ENCODE data around the gene CCR5. TPM values are rescaled to one million over a fixed set of nuclear protein-coding genes. Genes with fewer than 3 reads are reported as not detected.

The CCR5 gene
- total and polyA plus RNA-seq, 9 of the 15 experiments (the other 6 are each of a cell fraction or from before 2014, with no cell fraction given): not detected

DNA sequence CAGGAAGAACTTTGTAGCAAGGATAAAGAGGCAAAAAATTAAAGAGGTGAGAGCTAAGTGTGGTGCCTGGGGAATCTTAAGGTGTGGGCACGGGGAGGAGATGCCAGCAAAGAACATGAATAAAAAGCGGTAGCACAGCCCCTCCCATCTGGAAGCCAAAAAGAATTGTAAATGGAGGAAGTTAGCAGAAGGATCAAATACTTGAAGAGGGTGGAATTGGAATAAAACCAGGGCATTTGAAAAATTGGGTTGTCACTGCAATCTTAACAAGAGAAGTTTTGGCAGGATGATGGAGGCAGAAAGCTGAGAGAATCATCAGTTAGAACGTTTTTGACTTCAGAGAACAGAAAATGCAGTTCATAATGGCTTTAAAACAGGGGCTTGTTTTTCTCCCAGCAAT lies 14.5 kb upstream of the CCR5 start:
- intact Hi-C loops (cut with micrococcal nuclease) (no loop called here), in situ Hi-C loops (cut with MboI) (no loop called here)
- Histone ChIP-seq H3K9me3 (replicated peaks; ENCODE audit: control insufficient read depth, insufficient read depth, low read depth, low read length) (no peaks in the 10 kb centered on the region), H3K9ac (ENCODE audit: insufficient read depth in 1 of 2, low read depth in 2 of 2, low read length in 2 of 2) (no peak overlapping the region), H3K79me2 (ENCODE audit: control insufficient read depth, insufficient read depth, low read length) (no peaks in the 10 kb centered on the region), H3K27me3 (ENCODE audit: control insufficient read depth in 2 of 2, insufficient read depth in 2 of 2, low read length in 2 of 2) (peaks cover 22 to 46% of the 10 kb centered on the region in 2 experiments; a peak in 4 of 5 replicates), H3K9me1 (ENCODE audit: control insufficient read depth, insufficient read depth, low read length) (no peaks in the 10 kb centered on the region), H2AFZ (ENCODE audit: low read depth, low read length) (no peak overlapping the region), H4K20me1 (replicated peaks; ENCODE audit: control insufficient read depth, insufficient read depth, low read length) (no peaks in the 10 kb centered on the region), H3K27ac (ENCODE audit: extremely low read depth, low read depth, low read length) (no peak overlapping the region), H3K4me3 (no peak overlapping the region), H3K4me1 (replicated peaks in 1 of 2; ENCODE audit: control insufficient read depth in 2 of 2, insufficient read depth in 2 of 2, low read length in 2 of 2) (no peaks in the 10 kb centered on the region), H3K36me3 (ENCODE audit: control insufficient read depth, insufficient read depth, low read length) (no peaks in the 10 kb centered on the region), H3K4me2 (ENCODE audit: insufficient read depth, low read length) (no peak overlapping the region)
- FAIRE-seq: no peak
- no peak for ATAC-seq
- POLR2A ChIA-PET: no interaction called here
- CTCF ChIA-PET (ENCODE audit: low intra/inter-chr PET ratio): no interaction called here
- 0% methylated on average over 3 of the region's 3 CpGs for WGBS (ENCODE audit: insufficient coverage, low coverage, missing lambda C conversion rate)
- DNase-seq (ENCODE audit: extremely low read depth in 1 of 4, low spot score in 3 of 4): no peak
- no TSS peak for BruUV-seq (replicated peaks)
- TF ChIP-seq, protein P1, sequence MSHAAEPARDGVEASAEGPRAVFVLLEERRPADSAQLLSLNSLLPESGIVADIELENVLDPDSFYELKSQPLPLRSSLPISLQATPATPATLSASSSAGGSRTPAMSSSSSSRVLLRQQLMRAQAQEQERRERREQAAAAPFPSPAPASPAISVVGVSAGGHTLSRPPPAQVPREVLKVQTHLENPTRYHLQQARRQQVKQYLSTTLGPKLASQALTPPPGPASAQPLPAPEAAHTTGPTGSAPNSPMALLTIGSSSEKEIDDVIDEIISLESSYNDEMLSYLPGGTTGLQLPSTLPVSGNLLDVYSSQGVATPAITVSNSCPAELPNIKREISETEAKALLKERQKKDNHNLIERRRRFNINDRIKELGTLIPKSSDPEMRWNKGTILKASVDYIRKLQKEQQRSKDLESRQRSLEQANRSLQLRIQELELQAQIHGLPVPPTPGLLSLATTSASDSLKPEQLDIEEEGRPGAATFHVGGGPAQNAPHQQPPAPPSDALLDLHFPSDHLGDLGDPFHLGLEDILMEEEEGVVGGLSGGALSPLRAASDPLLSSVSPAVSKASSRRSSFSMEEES (CRISPR knock-in tag; IDR thresholded peaks at IDR 0.05): no peak
- TF ChIP-seq ZNF263 (CRISPR knock-in tag; IDR thresholded peaks at IDR 0.05; ENCODE audit: borderline replicate concordance) (no peak), EP300 (IDR thresholded peaks at IDR 0.05; ENCODE audit: low read length) (no peak), HNRNPUL1 (IDR thresholded peaks at IDR 0.05; ENCODE audit: low read length) (no peak)
- TF ChIP-seq, protein P2, sequence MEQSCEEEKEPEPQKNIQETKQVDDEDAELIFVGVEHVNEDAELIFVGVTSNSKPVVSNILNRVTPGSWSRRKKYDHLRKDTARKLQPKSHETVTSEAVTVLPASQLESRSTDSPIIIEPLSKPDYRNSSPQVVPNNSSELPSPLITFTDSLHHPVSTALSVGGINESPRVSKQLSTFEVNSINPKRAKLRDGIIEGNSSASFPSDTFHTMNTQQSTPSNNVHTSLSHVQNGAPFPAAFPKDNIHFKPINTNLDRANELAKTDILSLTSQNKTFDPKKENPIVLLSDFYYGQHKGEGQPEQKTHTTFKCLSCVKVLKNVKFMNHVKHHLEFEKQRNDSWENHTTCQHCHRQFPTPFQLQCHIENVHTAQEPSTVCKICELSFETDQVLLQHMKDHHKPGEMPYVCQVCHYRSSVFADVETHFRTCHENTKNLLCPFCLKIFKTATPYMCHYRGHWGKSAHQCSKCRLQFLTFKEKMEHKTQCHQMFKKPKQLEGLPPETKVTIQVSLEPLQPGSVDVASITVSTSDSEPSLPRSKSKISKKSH (CRISPR knock-in tag; IDR thresholded peaks at IDR 0.05): no peak
- TF ChIP-seq, protein P3, sequence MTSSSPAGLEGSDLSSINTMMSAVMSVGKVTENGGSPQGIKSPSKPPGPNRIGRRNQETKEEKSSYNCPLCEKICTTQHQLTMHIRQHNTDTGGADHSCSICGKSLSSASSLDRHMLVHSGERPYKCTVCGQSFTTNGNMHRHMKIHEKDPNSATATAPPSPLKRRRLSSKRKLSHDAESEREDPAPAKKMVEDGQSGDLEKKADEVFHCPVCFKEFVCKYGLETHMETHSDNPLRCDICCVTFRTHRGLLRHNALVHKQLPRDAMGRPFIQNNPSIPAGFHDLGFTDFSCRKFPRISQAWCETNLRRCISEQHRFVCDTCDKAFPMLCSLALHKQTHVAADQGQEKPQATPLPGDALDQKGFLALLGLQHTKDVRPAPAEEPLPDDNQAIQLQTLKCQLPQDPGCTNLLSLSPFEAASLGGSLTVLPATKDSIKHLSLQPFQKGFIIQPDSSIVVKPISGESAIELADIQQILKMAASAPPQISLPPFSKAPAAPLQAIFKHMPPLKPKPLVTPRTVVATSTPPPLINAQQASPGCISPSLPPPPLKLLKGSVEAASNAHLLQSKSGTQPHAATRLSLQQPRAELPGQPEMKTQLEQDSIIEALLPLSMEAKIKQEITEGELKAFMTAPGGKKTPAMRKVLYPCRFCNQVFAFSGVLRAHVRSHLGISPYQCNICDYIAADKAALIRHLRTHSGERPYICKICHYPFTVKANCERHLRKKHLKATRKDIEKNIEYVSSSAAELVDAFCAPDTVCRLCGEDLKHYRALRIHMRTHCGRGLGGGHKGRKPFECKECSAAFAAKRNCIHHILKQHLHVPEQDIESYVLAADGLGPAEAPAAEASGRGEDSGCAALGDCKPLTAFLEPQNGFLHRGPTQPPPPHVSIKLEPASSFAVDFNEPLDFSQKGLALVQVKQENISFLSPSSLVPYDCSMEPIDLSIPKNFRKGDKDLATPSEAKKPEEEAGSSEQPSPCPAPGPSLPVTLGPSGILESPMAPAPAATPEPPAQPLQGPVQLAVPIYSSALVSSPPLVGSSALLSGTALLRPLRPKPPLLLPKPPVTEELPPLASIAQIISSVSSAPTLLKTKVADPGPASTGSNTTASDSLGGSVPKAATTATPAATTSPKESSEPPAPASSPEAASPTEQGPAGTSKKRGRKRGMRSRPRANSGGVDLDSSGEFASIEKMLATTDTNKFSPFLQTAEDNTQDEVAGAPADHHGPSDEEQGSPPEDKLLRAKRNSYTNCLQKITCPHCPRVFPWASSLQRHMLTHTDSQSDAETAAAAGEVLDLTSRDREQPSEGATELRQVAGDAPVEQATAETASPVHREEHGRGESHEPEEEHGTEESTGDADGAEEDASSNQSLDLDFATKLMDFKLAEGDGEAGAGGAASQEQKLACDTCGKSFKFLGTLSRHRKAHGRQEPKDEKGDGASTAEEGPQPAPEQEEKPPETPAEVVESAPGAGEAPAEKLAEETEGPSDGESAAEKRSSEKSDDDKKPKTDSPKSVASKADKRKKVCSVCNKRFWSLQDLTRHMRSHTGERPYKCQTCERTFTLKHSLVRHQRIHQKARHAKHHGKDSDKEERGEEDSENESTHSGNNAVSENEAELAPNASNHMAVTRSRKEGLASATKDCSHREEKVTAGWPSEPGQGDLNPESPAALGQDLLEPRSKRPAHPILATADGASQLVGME (CRISPR knock-in tag; IDR thresholded peaks at IDR 0.05): no peak
- TF ChIP-seq, protein P4, sequence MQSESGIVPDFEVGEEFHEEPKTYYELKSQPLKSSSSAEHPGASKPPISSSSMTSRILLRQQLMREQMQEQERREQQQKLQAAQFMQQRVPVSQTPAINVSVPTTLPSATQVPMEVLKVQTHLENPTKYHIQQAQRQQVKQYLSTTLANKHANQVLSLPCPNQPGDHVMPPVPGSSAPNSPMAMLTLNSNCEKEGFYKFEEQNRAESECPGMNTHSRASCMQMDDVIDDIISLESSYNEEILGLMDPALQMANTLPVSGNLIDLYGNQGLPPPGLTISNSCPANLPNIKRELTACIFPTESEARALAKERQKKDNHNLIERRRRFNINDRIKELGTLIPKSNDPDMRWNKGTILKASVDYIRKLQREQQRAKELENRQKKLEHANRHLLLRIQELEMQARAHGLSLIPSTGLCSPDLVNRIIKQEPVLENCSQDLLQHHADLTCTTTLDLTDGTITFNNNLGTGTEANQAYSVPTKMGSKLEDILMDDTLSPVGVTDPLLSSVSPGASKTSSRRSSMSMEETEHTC (IDR thresholded peaks at IDR 0.05): no peak
- TF ChIP-seq, protein P5, sequence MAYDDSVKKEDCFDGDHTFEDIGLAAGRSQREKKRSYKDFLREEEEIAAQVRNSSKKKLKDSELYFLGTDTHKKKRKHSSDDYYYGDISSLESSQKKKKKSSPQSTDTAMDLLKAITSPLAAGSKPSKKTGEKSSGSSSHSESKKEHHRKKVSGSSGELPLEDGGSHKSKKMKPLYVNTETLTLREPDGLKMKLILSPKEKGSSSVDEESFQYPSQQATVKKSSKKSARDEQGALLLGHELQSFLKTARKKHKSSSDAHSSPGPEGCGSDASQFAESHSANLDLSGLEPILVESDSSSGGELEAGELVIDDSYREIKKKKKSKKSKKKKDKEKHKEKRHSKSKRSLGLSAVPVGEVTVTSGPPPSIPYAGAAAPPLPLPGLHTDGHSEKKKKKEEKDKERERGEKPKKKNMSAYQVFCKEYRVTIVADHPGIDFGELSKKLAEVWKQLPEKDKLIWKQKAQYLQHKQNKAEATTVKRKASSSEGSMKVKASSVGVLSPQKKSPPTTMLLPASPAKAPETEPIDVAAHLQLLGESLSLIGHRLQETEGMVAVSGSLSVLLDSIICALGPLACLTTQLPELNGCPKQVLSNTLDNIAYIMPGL (CRISPR knock-in tag; IDR thresholded peaks at IDR 0.05): no peak

All from K562 (cell line).